HEK293T (cell line): ENCODE data around the gene DMAC2L.

Source experiments
- ARNT ChIP-seq: fragments of 450-650 bp; IDR thresholded peaks from 2 replicates; pipeline ENCODE4 v1.6.1; 2017; ENCODE audit warnings: mild to moderate bottlenecking
- BHLHE40 ChIP-seq: fragments of 450-650 bp; IDR thresholded peaks from 2 replicates; pipeline ENCODE4 v1.6.1; 2016; ENCODE audit warnings: mild to moderate bottlenecking, moderate library complexity, borderline replicate concordance
- CTBP1 ChIP-seq: fragments of 450-650 bp; IDR thresholded peaks from 2 replicates; pipeline ENCODE4 v1.6.1; 2016; ENCODE audit warnings: borderline replicate concordance
- FOXA1 ChIP-seq: fragments of 450-650 bp; IDR thresholded peaks from 2 replicates; pipeline ENCODE4 v1.6.1; 2016; ENCODE audit warnings: mild to moderate bottlenecking
- FOXK2 ChIP-seq: fragments of 450-650 bp; IDR thresholded peaks from 2 replicates; pipeline ENCODE4 v1.6.1; 2016; ENCODE audit warnings: mild to moderate bottlenecking
- FOXM1 ChIP-seq: fragments of 450-650 bp; IDR thresholded peaks from 2 replicates; pipeline ENCODE4 v1.6.1; 2017; ENCODE audit warnings: mild to moderate bottlenecking, borderline replicate concordance
- HDGF ChIP-seq: fragments of 450-650 bp; IDR thresholded peaks from 2 replicates; pipeline ENCODE4 v1.6.1; 2017; ENCODE audit warnings: antibody characterized with exemption, borderline replicate concordance
- L3MBTL2 ChIP-seq: fragments of 450-650 bp; conservative IDR thresholded peaks from 2 replicates; pipeline ENCODE4 v1.6.1; 2016; ENCODE audit warnings: mild to moderate bottlenecking
- NFRKB ChIP-seq: fragments of 450-650 bp; IDR thresholded peaks from 2 replicates; pipeline ENCODE4 v1.6.1; 2016; ENCODE audit warnings: mild to moderate bottlenecking, moderate library complexity
- PKNOX1 ChIP-seq: fragments of 450-650 bp; IDR thresholded peaks from 2 replicates; pipeline ENCODE4 v1.6.1; 2016
- TARDBP ChIP-seq: fragments of 450-650 bp; IDR thresholded peaks from 2 replicates; pipeline ENCODE4 v1.6.1; 2016

GRCh38 chr14:50321009-50321660 is 9.0 kb downstream of the DMAC2L start:
- TF ChIP-seq L3MBTL2 (no peak), ARNT (no peak), PKNOX1 (peak; percentile 58; the same call in 1 of the 2 replicates), FOXK2 (no peak), HDGF (no peak), TARDBP (no peak), FOXA1 (no peak), BHLHE40 (no peak), CTBP1 (no peak), NFRKB (no peak), FOXM1 (no peak)
